HepG2 (cell line): ENCODE measurements around the gene SLC5A6. TPM values are rescaled to one million over a fixed set of nuclear protein-coding genes. Genes with fewer than 3 reads are reported as not detected.

Experiments used
- CCDC6 ChIP-seq: sonication (generic); formaldehyde crosslinking; IDR thresholded peaks from 2 replicates; pipeline ENCODE4 v1.8.1; 2022; ENCODE audit warnings: mild to moderate bottlenecking, missing genetic modification reagents, moderate library complexity
- CEBPB ChIP-seq: IDR thresholded peaks from 2 replicates; pipeline ENCODE4 v1.6.1; 2011; ENCODE audit warnings: low read depth, low read length, improper control_type of control experiment, borderline replicate concordance
- DMAP1 ChIP-seq: IDR thresholded peaks from 2 replicates; pipeline ENCODE4 v1.6.1; 2016
- IRF2 ChIP-seq: IDR thresholded peaks from 2 replicates; pipeline ENCODE4 v1.6.1; 2018; ENCODE audit warnings: missing genetic modification reagents, missing compliant biosample characterization
- KAT8 ChIP-seq: IDR thresholded peaks from 2 replicates; pipeline ENCODE4 v1.6.1; 2016; ENCODE audit warnings: missing genetic modification reagents, missing compliant biosample characterization
- MTA3 ChIP-seq: sonication (generic); formaldehyde crosslinking; IDR thresholded peaks from 2 replicates; pipeline ENCODE4 v1.4.0; 2020; ENCODE audit warnings: missing genetic modification reagents
- NAIF1 ChIP-seq: sonication (generic); formaldehyde crosslinking; IDR thresholded peaks from 2 replicates; pipeline ENCODE4 v1.5.0; 2020; ENCODE audit warnings: mild to moderate bottlenecking, missing genetic modification reagents, borderline replicate concordance
- NCOA5 ChIP-seq: sonication (generic); formaldehyde crosslinking; IDR thresholded peaks from 2 replicates; pipeline ENCODE4 v1.4.0; 2020; ENCODE audit warnings: missing genetic modification reagents
- PREB ChIP-seq: sonication (generic); formaldehyde crosslinking; IDR thresholded peaks from 2 replicates; pipeline ENCODE4 v1.4.0; 2020; ENCODE audit warnings: missing genetic modification reagents
- PRMT3 ChIP-seq: sonication (generic); formaldehyde crosslinking; IDR thresholded peaks from 2 replicates; pipeline ENCODE4 v1.8.1; 2022; ENCODE audit warnings: low read depth, mild to moderate bottlenecking, moderate library complexity, missing genetic modification reagents, borderline replicate concordance
- RAD21 ChIP-seq: fragments of 450-650 bp; formaldehyde crosslinking; IDR thresholded peaks from 2 replicates; pipeline ENCODE4 v1.5.0; 2020; ENCODE audit warnings: mild to moderate bottlenecking
- SOX13 ChIP-seq, 3 experiments: fragments of 450-650 bp in 1 of 3; sonication (generic) in 1 of 3; formaldehyde crosslinking in 1 of 3; IDR thresholded peaks in 2 of 3; conservative IDR thresholded peaks in 1 of 3; 2 replicates each; pipeline versions ENCODE4 v1.5.0 to v1.6.1; 2016 to 2020; ENCODE audit warnings: antibody characterized with exemption in 1 of 3, mild to moderate bottlenecking in 1 of 3, missing compliant biosample characterization in 1 of 3, missing genetic modification reagents in 1 of 3, moderate library complexity in 1 of 3
- SRSF9 ChIP-seq: fragments of 200-400 bp; formaldehyde crosslinking; IDR thresholded peaks from 2 replicates; pipeline ENCODE4 v1.6.1; 2018; ENCODE audit warnings: borderline replicate concordance, mild to moderate bottlenecking, low read depth, low read length; ENCODE audit not compliant: insufficient read depth, poor library complexity, severe bottlenecking
- TAF1 ChIP-seq: sonication (generic); formaldehyde crosslinking; IDR thresholded peaks from 2 replicates; pipeline ENCODE4 v1.4.0; 2020; ENCODE audit warnings: missing genetic modification reagents
- YY1 ChIP-seq: IDR thresholded peaks from 2 replicates; pipeline ENCODE4 v1.6.1; 2011; ENCODE audit warnings: low read length, low read depth, moderate library complexity, mild to moderate bottlenecking; ENCODE audit not compliant: insufficient read depth, insufficient replicate concordance
- ZGPAT ChIP-seq: IDR thresholded peaks from 2 replicates; pipeline ENCODE4 v1.6.1; 2016; ENCODE audit warnings: mild to moderate bottlenecking
- ZNF180 ChIP-seq: sonication (generic); formaldehyde crosslinking; IDR thresholded peaks from 2 replicates; pipeline ENCODE4 v1.4.0; 2020; ENCODE audit warnings: low read depth, missing genetic modification reagents, borderline replicate concordance
- ZNF256 ChIP-seq: sonication (generic); formaldehyde crosslinking; conservative IDR thresholded peaks from 2 replicates; pipeline ENCODE4 v1.4.0; 2020; ENCODE audit warnings: missing genetic modification reagents
- ZNF567 ChIP-seq: sonication (generic); formaldehyde crosslinking; IDR thresholded peaks from 2 replicates; pipeline ENCODE4 v1.8.1; 2023; ENCODE audit warnings: mild to moderate bottlenecking, missing genetic modification reagents, borderline replicate concordance
- ZNF766 ChIP-seq: sonication (generic); formaldehyde crosslinking; IDR thresholded peaks from 2 replicates; pipeline ENCODE4 v1.5.0; 2020; ENCODE audit warnings: missing genetic modification reagents, borderline replicate concordance
- ZNF780A ChIP-seq: sonication (generic); formaldehyde crosslinking; IDR thresholded peaks from 2 replicates; pipeline ENCODE4 v1.8.0; 2022; ENCODE audit warnings: mild to moderate bottlenecking, missing genetic modification reagents, moderate library complexity
- polyA plus RNA-seq, 8 experiments: library from polyadenylated mRNA; depleted of rRNA in 3 of 8; stranded (reverse) in 7 of 8; unstranded in 1 of 8; fragments of >200 nt; fragmentation: Illumina TruSeq in 4 of 8; extraction: Trizol in 4 of 8; gene quantifications; 2 replicates each; pipeline versions ENCODE4 v1.2.1 to v1.2.3, GENCODE V29; 2011 to 2016; ENCODE audit warnings: low read depth in 4 of 8, missing spikeins in 1 of 8, mixed read lengths in 1 of 8; ENCODE audit not compliant: insufficient read depth in 1 of 8
- total RNA-seq, 5 experiments: library from RNA; depleted of rRNA; stranded (reverse); fragments of >200 nt; fragmentation: Illumina TruSeq; extraction: Trizol; gene quantifications; 2 replicates each; pipeline ENCODE4 v1.2.3, GENCODE V29; 2016; ENCODE audit warnings: low read depth in 1 of 5
- TF ChIP-seq, protein P1 (sequence below): sonication (generic); formaldehyde crosslinking; IDR thresholded peaks from 2 replicates; pipeline ENCODE4 v1.5.0; 2020; ENCODE audit warnings: mild to moderate bottlenecking, missing genetic modification reagents
- TF ChIP-seq, protein P2 (sequence below): sonication (generic); formaldehyde crosslinking; IDR thresholded peaks from 2 replicates; pipeline ENCODE4 v1.4.0; 2020; ENCODE audit warnings: missing genetic modification reagents

The SLC5A6 gene
- total and polyA plus RNA-seq, 2 of the 13 experiments (the other 11 are each of a cell fraction or from before 2014, with no cell fraction given), result 135 to 417 TPM

- TF ChIP-seq, protein P1, sequence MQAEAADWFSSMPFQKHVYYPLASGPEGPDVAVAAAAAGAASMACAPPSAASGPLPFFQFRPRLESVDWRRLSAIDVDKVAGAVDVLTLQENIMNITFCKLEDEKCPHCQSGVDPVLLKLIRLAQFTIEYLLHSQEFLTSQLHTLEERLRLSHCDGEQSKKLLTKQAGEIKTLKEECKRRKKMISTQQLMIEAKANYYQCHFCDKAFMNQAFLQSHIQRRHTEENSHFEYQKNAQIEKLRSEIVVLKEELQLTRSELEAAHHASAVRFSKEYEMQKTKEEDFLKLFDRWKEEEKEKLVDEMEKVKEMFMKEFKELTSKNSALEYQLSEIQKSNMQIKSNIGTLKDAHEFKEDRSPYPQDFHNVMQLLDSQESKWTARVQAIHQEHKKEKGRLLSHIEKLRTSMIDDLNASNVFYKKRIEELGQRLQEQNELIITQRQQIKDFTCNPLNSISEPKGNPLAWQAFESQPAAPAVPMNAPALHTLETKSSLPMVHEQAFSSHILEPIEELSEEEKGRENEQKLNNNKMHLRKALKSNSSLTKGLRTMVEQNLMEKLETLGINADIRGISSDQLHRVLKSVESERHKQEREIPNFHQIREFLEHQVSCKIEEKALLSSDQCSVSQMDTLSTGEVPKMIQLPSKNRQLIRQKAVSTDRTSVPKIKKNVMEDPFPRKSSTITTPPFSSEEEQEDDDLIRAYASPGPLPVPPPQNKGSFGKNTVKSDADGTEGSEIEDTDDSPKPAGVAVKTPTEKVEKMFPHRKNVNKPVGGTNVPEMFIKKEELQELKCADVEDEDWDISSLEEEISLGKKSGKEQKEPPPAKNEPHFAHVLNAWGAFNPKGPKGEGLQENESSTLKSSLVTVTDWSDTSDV (CRISPR knock-in tag), result no peak; the same call in 1 of the 2 replicates
- TF ChIP-seq ZNF780A (CRISPR knock-in tag) (no peak), YY1 (peak; percentile 33), DMAP1 (CRISPR knock-in tag) (peak; percentile 32; the same call in 1 of the 2 replicates), PREB (CRISPR knock-in tag) (0 out of 2 replicates have a peak, but pooled peaks have one; percentile 0), ZNF256 (no peak), ZNF180 (CRISPR knock-in tag) (no peak), ZNF567 (CRISPR knock-in tag) (no peak), NCOA5 (CRISPR knock-in tag) (no peak), ZGPAT (peak; percentile 1; the same call in 1 of the 2 replicates), KAT8 (CRISPR knock-in tag) (no peak), CEBPB (peak; percentile 67), ZNF766 (no peak), NAIF1 (no peak), IRF2 (CRISPR knock-in tag) (no peak; the same call in 1 of the 2 replicates), SOX13 (IDR thresholded peaks at IDR 0.05) (no peak), SOX13 (CRISPR knock-in tag; conservative IDR thresholded peaks at IDR 0.05 in 1 of 2, IDR thresholded peaks at IDR 0.05 in 1 of 2) (no peak), CCDC6 (CRISPR knock-in tag) (no peak), PRMT3 (CRISPR knock-in tag) (peak; percentile 19; the same call in 1 of the 2 replicates), RAD21 (no peak), MTA3 (CRISPR knock-in tag) (no peak), TAF1 (no peak), SRSF9 (no peak)
- TF ChIP-seq, protein P2, sequence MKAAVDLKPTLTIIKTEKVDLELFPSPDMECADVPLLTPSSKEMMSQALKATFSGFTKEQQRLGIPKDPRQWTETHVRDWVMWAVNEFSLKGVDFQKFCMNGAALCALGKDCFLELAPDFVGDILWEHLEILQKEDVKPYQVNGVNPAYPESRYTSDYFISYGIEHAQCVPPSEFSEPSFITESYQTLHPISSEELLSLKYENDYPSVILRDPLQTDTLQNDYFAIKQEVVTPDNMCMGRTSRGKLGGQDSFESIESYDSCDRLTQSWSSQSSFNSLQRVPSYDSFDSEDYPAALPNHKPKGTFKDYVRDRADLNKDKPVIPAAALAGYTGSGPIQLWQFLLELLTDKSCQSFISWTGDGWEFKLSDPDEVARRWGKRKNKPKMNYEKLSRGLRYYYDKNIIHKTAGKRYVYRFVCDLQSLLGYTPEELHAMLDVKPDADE (CRISPR knock-in tag), result no peak
Observed at GRCh38 chr2:27212626-27213471, 781 bp upstream of the SLC5A6 start (continued).
